Measurements from ENCODE around the gene C16orf95. TPM values are rescaled to one million over a fixed set of nuclear protein-coding genes. Genes with fewer than 3 reads are reported as not detected.

The C16orf95 gene
- total RNA-seq, 1 experiment from 2014 or later = 6.0 TPM

DNA sequence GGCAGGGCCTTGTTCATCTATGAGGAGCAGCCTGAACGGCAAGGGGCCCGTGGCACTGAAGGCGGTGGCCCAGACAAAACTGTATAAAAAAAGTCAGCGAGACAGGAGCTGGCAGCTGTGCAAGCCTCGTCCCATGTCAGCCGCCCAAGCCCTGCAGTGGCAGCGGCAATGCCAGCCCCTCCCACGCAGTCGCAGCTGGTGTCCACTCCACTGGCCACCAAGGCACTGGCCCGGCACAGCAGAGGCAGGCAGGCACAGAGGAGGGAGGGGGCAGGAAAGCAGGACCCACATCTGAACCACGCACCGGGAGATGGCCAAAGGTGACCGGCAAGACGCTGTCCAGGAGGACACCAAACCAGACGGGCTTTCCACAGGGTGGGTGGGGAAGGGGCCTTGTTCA is 15.9 kb upstream of the C16orf95 start:
- CTCF ChIA-PET = no interaction called here
- Histone ChIP-seq H3K4me3 (ENCODE audit: low read depth in 2 of 2, low read length in 2 of 2) (no peak overlapping the region), H3K4me1 (ENCODE audit: control insufficient read depth, insufficient read depth, low read length) (no peaks in the 10 kb centered on the region), H3K27me3 (ENCODE audit: control insufficient read depth, insufficient read depth, low read length) (no peaks in the 10 kb centered on the region), H3K9me3 (ENCODE audit: control insufficient read depth, insufficient read depth, low read depth, low read length) (no peaks in the 10 kb centered on the region), H3K27ac (ENCODE audit: low read length) (no peak overlapping the region), H3K36me3 (ENCODE audit: control insufficient read depth, insufficient read depth, low read length) (no peaks in the 10 kb centered on the region)
- no peak for DNase-seq (ENCODE audit: low read depth, low spot score)
- POLR2A ChIA-PET = no interaction called here
- ATAC-seq = no peak
- no TSS peak for BruUV-seq (replicated peaks)
- TF ChIP-seq, protein P1, sequence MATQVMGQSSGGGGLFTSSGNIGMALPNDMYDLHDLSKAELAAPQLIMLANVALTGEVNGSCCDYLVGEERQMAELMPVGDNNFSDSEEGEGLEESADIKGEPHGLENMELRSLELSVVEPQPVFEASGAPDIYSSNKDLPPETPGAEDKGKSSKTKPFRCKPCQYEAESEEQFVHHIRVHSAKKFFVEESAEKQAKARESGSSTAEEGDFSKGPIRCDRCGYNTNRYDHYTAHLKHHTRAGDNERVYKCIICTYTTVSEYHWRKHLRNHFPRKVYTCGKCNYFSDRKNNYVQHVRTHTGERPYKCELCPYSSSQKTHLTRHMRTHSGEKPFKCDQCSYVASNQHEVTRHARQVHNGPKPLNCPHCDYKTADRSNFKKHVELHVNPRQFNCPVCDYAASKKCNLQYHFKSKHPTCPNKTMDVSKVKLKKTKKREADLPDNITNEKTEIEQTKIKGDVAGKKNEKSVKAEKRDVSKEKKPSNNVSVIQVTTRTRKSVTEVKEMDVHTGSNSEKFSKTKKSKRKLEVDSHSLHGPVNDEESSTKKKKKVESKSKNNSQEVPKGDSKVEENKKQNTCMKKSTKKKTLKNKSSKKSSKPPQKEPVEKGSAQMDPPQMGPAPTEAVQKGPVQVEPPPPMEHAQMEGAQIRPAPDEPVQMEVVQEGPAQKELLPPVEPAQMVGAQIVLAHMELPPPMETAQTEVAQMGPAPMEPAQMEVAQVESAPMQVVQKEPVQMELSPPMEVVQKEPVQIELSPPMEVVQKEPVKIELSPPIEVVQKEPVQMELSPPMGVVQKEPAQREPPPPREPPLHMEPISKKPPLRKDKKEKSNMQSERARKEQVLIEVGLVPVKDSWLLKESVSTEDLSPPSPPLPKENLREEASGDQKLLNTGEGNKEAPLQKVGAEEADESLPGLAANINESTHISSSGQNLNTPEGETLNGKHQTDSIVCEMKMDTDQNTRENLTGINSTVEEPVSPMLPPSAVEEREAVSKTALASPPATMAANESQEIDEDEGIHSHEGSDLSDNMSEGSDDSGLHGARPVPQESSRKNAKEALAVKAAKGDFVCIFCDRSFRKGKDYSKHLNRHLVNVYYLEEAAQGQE (IDR thresholded peaks at IDR 0.05; ENCODE audit: insufficient read depth in 1 of 2, low read depth in 2 of 2, low read length in 1 of 2) = no peak
- TF ChIP-seq SIN3A (IDR thresholded peaks at IDR 0.05; ENCODE audit: borderline replicate concordance, insufficient read depth, low read depth, low read length) (no peak), TCF7L2 (IDR thresholded peaks at IDR 0.05; ENCODE audit: low read depth, low read length) (no peak), POLR2AphosphoS5 (IDR thresholded peaks at IDR 0.05; ENCODE audit: low read depth, low read length) (no peak)
- TF ChIP-seq, protein P2, sequence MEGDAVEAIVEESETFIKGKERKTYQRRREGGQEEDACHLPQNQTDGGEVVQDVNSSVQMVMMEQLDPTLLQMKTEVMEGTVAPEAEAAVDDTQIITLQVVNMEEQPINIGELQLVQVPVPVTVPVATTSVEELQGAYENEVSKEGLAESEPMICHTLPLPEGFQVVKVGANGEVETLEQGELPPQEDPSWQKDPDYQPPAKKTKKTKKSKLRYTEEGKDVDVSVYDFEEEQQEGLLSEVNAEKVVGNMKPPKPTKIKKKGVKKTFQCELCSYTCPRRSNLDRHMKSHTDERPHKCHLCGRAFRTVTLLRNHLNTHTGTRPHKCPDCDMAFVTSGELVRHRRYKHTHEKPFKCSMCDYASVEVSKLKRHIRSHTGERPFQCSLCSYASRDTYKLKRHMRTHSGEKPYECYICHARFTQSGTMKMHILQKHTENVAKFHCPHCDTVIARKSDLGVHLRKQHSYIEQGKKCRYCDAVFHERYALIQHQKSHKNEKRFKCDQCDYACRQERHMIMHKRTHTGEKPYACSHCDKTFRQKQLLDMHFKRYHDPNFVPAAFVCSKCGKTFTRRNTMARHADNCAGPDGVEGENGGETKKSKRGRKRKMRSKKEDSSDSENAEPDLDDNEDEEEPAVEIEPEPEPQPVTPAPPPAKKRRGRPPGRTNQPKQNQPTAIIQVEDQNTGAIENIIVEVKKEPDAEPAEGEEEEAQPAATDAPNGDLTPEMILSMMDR (IDR thresholded peaks at IDR 0.05) = no peak
- in situ Hi-C loops (cut with HindIII; ENCODE audit: low pct_unique_long_range_greater_than_20kb, low sequenced_read_pairs) (no loop called here), intact Hi-C loops (cut with micrococcal nuclease; ENCODE audit: unreplicated experiment) (no loop called here)

DNA sequence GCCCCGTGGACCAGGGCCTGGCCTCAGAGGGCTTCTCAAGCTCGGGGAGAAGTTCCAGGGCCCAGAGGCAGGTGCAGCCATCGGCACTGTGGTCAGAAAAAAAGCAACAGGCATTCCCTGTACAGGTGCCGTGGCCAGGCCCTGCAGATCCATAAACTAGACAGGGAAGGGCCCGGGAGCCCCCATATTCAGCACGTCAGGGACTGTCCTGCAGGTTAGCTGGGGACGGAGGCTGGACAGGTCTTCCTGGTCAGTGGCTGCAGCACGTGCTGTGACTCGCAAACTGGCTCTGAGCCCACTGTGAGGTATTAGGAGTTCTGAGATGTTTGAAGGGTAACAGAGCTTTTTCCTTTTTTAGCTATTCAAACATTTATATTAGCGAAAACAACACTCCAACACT is 15.0 kb upstream of the C16orf95 start:
- in situ Hi-C loops (cut with HindIII; ENCODE audit: low pct_unique_long_range_greater_than_20kb, low sequenced_read_pairs) (no loop called here), intact Hi-C loops (cut with micrococcal nuclease; ENCODE audit: unreplicated experiment) (no loop called here)
- no peak for DNase-seq (ENCODE audit: low read depth, low spot score)
- Histone ChIP-seq H3K36me3 (ENCODE audit: control insufficient read depth, insufficient read depth, low read length) (no peaks in the 10 kb centered on the region), H3K27me3 (ENCODE audit: control insufficient read depth, insufficient read depth, low read length) (no peaks in the 10 kb centered on the region), H3K4me1 (ENCODE audit: control insufficient read depth, insufficient read depth, low read length) (no peaks in the 10 kb centered on the region), H3K4me3 (ENCODE audit: low read depth in 2 of 2, low read length in 2 of 2) (no peak overlapping the region), H3K27ac (ENCODE audit: low read length) (no peak overlapping the region), H3K9me3 (ENCODE audit: control insufficient read depth, insufficient read depth, low read depth, low read length) (no peaks in the 10 kb centered on the region)
- ChIA-PET POLR2A (no interaction called here), CTCF (no interaction called here)
- no peak for TF ChIP-seq TCF7L2 (IDR thresholded peaks at IDR 0.05; ENCODE audit: low read depth, low read length)
- no peak for TF ChIP-seq POLR2AphosphoS5 (IDR thresholded peaks at IDR 0.05; ENCODE audit: low read depth, low read length)
- TF ChIP-seq, protein P1 (IDR thresholded peaks at IDR 0.05; ENCODE audit: insufficient read depth in 1 of 2, low read depth in 2 of 2, low read length in 1 of 2) = no peak
- no peak for TF ChIP-seq SIN3A (IDR thresholded peaks at IDR 0.05; ENCODE audit: borderline replicate concordance, insufficient read depth, low read depth, low read length)
- TF ChIP-seq, protein P2 (IDR thresholded peaks at IDR 0.05) = no peak
- BruUV-seq (replicated peaks) = no TSS peak
- no peak for ATAC-seq
